ENCODE measurements around the gene TFF1. TPM values are rescaled to one million over a fixed set of nuclear protein-coding genes. Genes with fewer than 3 reads are reported as not detected.

TFF1 gene
- polyA plus RNA-seq, 1 donor from 2014 or later, result not detected

GRCh38 chr21:42317826-42318746 is 48.2 kb downstream of the TFF1 start:
- no peaks in the 10 kb centered on the region for H4K20me1 ChIP-seq (ENCODE audit: insufficient read depth)
- TF ChIP-seq EZH2 (IDR thresholded peaks at IDR 0.05; ENCODE audit: borderline replicate concordance, insufficient read depth, low read length, poor library complexity, severe bottlenecking) (no peak), REST (IDR thresholded peaks at IDR 0.05; ENCODE audit: borderline replicate concordance) (no peak), TAF1 (IDR thresholded peaks at IDR 0.05; ENCODE audit: low read depth) (no peak), SMC3 (conservative IDR thresholded peaks at IDR 0.05; ENCODE audit: poor library complexity) (no peak), MXI1 (conservative IDR thresholded peaks at IDR 0.05; ENCODE audit: poor library complexity, severe bottlenecking) (no peak), RAD21 (conservative IDR thresholded peaks at IDR 0.05) (no peak), CTCF (IDR thresholded peaks at IDR 0.05; ENCODE audit: poor library complexity, severe bottlenecking) (no peak), POLR2AphosphoS5 (IDR thresholded peaks at IDR 0.05) (no peak), EP300 (conservative IDR thresholded peaks at IDR 0.05; ENCODE audit: poor library complexity, severe bottlenecking) (no peak)
- no peaks in the 10 kb centered on the region for H3K9me2 ChIP-seq (ENCODE audit: insufficient read depth, low read length)
- no peak overlapping the region for H3K4me2 ChIP-seq (ENCODE audit: low read length)
- no peaks in the 10 kb centered on the region for H3K79me2 ChIP-seq (replicated peaks; ENCODE audit: insufficient read depth, low read length)
- H3K36me3 ChIP-seq (ENCODE audit: insufficient read depth, low read length), result no peaks in the 10 kb centered on the region
- no peaks in the 10 kb centered on the region for H3K27me3 ChIP-seq (ENCODE audit: insufficient read depth, low read depth, low read length)
- H3K9ac ChIP-seq (ENCODE audit: low read length), result no peak overlapping the region
- H3K4me3 ChIP-seq (ENCODE audit: low read length), result no peak overlapping the region
- H3K9me3 ChIP-seq (ENCODE audit: low read length), result no peaks in the 10 kb centered on the region
- H3K27ac ChIP-seq (ENCODE audit: low read length), result no peak overlapping the region
- H2AFZ ChIP-seq (ENCODE audit: low read depth, low read length), result no peak overlapping the region
- H3F3A ChIP-seq (ENCODE audit: insufficient read depth, low read length, poor library complexity, severe bottlenecking), result no peaks in the 10 kb centered on the region

GRCh38 chr21:42317341-42317741 is 49.0 kb downstream of the TFF1 start:
- Histone ChIP-seq H3K4me2 (ENCODE audit: low read length) (no peak overlapping the region), H3K27ac (ENCODE audit: low read length) (no peak overlapping the region), H3K9me2 (ENCODE audit: insufficient read depth, low read length) (no peaks in the 10 kb centered on the region), H3K9me3 (ENCODE audit: low read length) (no peaks in the 10 kb centered on the region), H3K36me3 (ENCODE audit: insufficient read depth, low read length) (no peaks in the 10 kb centered on the region), H4K20me1 (ENCODE audit: insufficient read depth) (no peaks in the 10 kb centered on the region), H3K27me3 (ENCODE audit: insufficient read depth, low read depth, low read length) (no peaks in the 10 kb centered on the region), H3F3A (ENCODE audit: insufficient read depth, low read length, poor library complexity, severe bottlenecking) (no peaks in the 10 kb centered on the region), H3K4me3 (ENCODE audit: low read length) (no peak overlapping the region), H3K9ac (ENCODE audit: low read length) (no peak overlapping the region), H2AFZ (ENCODE audit: low read depth, low read length) (no peak overlapping the region), H3K79me2 (replicated peaks; ENCODE audit: insufficient read depth, low read length) (no peaks in the 10 kb centered on the region)
- TF ChIP-seq SMC3 (conservative IDR thresholded peaks at IDR 0.05; ENCODE audit: poor library complexity), result no peak
- no peak for TF ChIP-seq POLR2AphosphoS5 (IDR thresholded peaks at IDR 0.05)
- TF ChIP-seq EP300 (conservative IDR thresholded peaks at IDR 0.05; ENCODE audit: poor library complexity, severe bottlenecking), result no peak
- TF ChIP-seq RAD21 (conservative IDR thresholded peaks at IDR 0.05), result no peak
- TF ChIP-seq CTCF (IDR thresholded peaks at IDR 0.05; ENCODE audit: poor library complexity, severe bottlenecking), result no peak
- no peak for TF ChIP-seq REST (IDR thresholded peaks at IDR 0.05; ENCODE audit: borderline replicate concordance)
- no peak for TF ChIP-seq MXI1 (conservative IDR thresholded peaks at IDR 0.05; ENCODE audit: poor library complexity, severe bottlenecking)
- no peak for TF ChIP-seq EZH2 (IDR thresholded peaks at IDR 0.05; ENCODE audit: borderline replicate concordance, insufficient read depth, low read length, poor library complexity, severe bottlenecking)
- TF ChIP-seq TAF1 (IDR thresholded peaks at IDR 0.05; ENCODE audit: low read depth), result no peak

All from neural cell (in vitro differentiated cells).